AG04449 (cell line): ENCODE data around the gene CTNNBIP1.

Experiments used
- CTCF ChIA-PET: fragments of 350-600 bp; formaldehyde crosslinking; extraction: SDS; loops from one replicate; lab custom pipeline; 2021; ENCODE audit warnings: antibody characterized with exemption; lab: Yijun Ruan, JAX
- POLR2A ChIA-PET: fragments of 400-600, 350-600 bp; formaldehyde crosslinking; extraction: SDS; loops from one replicate; lab custom pipeline; 2020; ENCODE audit warnings: antibody characterized with exemption, inconsistent platforms; lab: Yijun Ruan, JAX
- DNase-seq: peaks from one replicate; pipeline ENCODE4 v3.0.0-alpha.2; 2010; ENCODE audit warnings: low read depth, low spot score
- H3K4me3 ChIP-seq: 2 replicates; pipeline ENCODE4 v1.5.1; 2011; ENCODE audit warnings: low read depth, mild to moderate bottlenecking, control low read depth, low read length
- TF ChIP-seq, protein P1 (sequence below): IDR thresholded peaks from one replicate; pipeline ENCODE4 v1.5.1; 2011; ENCODE audit warnings: mild to moderate bottlenecking, moderate library complexity, low read length, control low read depth, inconsistent platforms; ENCODE audit not compliant: insufficient read depth; ENCODE audit errors: missing control alignments

CTNNBIP1 gene

DNA sequence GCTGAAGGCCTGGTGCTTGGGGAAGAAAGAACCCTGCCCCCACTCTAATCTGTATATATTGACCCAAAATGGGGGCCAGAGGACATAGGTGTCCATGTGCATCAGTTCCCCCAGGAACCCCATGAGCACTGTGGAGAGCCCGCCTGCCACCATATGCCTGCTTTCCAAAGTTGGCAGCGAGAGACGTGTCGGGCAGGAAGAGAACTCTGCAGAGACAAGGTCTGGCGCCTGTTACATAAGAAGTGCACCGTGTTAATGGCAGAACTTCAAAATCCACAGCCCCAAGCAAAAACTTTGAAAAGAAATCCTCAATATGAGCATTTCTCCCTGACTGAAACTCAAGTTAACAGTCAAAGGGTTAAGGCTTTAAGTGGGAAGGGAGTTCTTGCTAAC, 8.0 kb downstream of the CTNNBIP1 start:
- CTCF ChIA-PET, result interaction anchor here (1.1 kb wide), 1 partner anchor 28 kb away, joined by 4 read pairs; no protein-coding TSS in a partner anchor
- DNase-seq, result no peak
- no peak overlapping the region for H3K4me3 ChIP-seq
- POLR2A ChIA-PET, result no interaction called here
- TF ChIP-seq, protein P1, sequence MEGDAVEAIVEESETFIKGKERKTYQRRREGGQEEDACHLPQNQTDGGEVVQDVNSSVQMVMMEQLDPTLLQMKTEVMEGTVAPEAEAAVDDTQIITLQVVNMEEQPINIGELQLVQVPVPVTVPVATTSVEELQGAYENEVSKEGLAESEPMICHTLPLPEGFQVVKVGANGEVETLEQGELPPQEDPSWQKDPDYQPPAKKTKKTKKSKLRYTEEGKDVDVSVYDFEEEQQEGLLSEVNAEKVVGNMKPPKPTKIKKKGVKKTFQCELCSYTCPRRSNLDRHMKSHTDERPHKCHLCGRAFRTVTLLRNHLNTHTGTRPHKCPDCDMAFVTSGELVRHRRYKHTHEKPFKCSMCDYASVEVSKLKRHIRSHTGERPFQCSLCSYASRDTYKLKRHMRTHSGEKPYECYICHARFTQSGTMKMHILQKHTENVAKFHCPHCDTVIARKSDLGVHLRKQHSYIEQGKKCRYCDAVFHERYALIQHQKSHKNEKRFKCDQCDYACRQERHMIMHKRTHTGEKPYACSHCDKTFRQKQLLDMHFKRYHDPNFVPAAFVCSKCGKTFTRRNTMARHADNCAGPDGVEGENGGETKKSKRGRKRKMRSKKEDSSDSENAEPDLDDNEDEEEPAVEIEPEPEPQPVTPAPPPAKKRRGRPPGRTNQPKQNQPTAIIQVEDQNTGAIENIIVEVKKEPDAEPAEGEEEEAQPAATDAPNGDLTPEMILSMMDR, result no peak

DNA sequence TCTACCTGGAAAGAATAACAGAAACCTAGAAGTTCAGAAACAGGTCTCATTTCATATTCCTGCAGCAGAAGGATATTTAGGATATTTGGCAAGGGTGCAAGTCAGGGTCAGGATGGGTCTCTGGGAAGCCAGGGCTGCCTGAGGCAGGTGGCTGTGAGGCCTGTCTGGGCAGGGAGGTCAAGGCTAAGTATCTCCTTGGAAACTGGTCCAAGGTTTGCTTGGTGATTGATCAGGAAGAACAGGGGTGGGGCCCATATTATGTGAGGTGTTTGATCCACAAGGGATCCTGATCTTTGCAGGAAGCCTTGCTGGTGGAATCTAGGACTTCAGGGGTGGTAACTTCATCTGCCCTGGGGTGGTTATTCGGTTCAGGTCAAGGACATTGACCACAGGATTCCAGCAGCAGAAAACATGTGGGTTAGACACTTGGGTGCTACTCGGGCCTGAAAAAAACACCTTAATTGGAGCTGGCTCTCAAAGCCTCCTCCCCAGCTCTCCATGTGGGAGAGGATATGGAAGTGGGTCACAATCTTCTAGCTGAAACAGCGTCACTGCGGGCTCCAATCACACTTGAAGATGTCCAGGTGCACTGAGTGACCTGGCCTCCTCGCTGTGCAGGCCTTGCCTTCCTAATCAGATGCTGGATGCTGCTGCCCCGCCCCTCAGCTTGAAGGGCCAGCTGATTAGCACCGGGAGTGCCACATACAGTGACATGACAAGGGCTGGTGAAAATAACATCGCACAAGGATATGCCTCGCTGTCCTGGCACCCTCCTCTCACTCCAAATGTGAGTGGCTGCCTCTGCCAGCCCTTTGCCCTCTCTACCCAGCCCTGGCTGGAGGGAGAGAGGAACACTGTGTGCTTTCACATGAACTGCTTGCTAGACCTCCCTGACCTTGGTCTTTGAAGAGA, 8.7 kb downstream of the CTNNBIP1 start:
- no peak overlapping the region for H3K4me3 ChIP-seq
- DNase-seq, result no peak
- TF ChIP-seq, protein P1, result no peak
- CTCF ChIA-PET, result interaction anchor here (1.1 kb wide), 1 partner anchor 27 kb away, joined by 4 read pairs; no protein-coding TSS in a partner anchor
- POLR2A ChIA-PET, result no interaction called here

DNA sequence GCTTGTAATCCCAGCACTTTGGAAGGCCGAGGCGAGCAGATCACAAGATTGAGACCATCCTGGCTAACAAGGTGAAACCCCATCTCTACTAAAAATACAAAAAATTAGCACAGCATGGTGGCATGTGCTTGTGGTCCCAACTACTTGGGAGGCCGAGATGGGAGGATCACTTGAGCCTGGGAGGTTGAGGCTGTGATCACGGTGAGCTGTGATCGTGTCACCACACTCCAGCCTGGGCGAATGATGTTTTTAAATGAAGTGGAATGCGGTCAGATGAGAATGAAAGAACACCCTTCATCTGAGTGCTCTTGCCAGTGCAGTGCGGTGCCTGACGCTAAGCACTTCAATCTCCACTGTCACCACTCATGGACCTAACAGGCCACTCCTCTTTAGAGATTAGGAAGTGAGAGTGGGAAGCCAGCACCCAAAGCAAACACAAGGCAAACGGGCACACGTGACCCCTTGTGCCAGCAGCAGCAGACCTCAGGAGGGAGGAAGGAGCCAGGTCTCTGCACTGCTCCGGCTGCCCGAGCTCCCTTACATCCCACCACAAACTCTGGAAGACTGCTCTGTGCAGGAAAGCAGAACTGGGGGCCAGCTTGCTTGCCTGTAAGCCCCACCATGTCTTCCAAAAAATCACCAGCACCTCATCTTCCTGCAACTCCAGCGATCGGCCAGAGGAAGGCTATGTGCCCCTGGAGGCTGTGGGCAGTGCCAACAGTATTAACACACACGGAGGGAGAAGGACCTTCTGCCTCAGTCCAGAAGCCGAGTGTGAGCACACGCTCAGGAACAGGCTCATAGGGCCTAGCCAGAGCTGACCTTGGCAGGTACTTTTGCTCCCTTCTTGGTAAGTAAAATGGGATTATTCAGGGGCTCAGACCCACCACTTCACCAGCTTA, 9.7 kb downstream of the CTNNBIP1 start:
- ChIA-PET POLR2A (no interaction called here), CTCF (interaction anchor here (0.9 kb wide), 1 partner anchor 42 kb away, joined by 3 read pairs; no protein-coding TSS in a partner anchor)
- H3K4me3 ChIP-seq, result no peak overlapping the region
- TF ChIP-seq, protein P1, result no peak
- no peak for DNase-seq

DNA sequence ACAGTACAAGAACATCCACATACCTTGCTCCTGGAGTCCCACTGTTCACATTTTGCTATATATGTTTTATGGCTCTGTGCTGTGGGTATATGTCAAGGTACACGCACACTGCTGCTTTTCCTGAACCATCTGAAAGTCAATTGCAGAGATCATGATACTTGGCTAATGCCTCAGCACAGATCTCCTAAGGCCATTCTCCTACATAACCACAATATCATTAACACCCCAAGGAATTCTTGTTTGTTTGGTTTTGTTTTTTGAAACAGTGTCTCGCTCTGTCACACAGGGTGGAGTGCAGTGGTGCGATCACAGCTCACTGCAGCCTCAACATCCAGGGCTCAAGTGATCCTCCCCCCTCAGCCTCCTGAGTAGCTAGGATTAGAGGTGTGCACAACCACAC, 16.0 kb downstream of the CTNNBIP1 start:
- POLR2A ChIA-PET, result no interaction called here
- H3K4me3 ChIP-seq, result no peak overlapping the region
- no peak for DNase-seq
- CTCF ChIA-PET, result interaction anchor here (0.7 to 31.2 kb wide), 5 partner anchors 8 to 110 kb away, joined by 3 to 502 read pairs (median 6); no protein-coding TSS in a partner anchor
- TF ChIP-seq, protein P1, result no peak

DNA sequence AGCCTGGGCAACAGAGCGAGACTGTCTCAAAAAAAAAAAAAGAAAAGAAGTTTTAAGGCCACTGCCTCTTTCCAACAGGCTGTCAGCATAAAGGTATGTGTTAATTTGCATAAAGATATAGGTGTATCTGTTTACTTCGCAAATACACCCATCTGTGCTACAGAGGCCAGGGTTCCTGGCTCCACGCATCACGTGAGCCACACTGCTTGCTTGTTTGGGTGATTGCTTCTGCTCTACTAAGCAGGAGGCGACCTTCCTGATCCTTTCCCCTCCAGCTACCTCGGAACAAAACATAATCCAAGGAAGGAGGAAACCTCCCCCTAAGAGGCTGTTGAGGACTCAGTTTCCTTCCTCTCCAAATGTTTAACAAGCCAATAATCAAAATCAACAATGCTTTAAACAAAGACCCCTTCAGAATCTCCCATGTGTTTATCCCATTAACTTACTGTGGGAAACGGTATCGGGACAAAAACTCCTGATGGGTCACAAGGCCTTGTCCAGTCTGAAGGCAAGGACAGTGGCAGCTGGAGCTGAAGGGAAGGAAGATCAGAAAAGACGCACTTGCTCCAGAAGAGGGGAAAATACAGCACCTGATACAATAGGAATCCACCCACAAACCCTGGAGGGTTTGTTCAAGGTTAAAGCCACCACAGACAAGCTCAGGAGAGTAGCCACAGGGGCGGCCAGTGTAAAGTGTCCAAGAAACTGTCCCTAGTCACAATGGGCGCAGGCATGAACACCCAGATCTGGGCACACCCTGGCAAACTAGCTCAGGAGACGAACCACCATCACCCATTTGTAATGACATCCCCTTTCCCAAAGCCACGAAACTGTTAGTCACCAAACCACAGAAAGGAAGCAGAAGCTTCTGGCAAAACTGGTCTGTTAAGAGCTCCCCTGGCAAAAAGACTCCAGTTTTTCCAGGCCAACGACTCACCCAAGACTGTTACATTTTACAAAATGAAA, 17.2 kb downstream of the CTNNBIP1 start:
- POLR2A ChIA-PET, result interaction anchor here (0.6 to 1.2 kb wide), 4 partner anchors 11 to 1909 kb away, joined by 3 to 6 read pairs (median 3); partner anchors contain the start of genes LZIC and NMNAT1

More for the DNA sequence above, 17.2 kb downstream of the CTNNBIP1 start:
- CTCF ChIA-PET, result interaction anchor here (0.9 to 31.2 kb wide), 6 partner anchors 12 to 108 kb away, joined by 3 to 502 read pairs (median 6); no protein-coding TSS in a partner anchor
- 0 out of 2 replicates have a peak overlapping the region, but pooled peaks have one; percentile 13 for H3K4me3 ChIP-seq
- peak; percentile 33 for DNase-seq
- TF ChIP-seq, protein P1, result no peak
